Tibial nerve (tissue), 3 donors: Measurements from ENCODE around the gene LRRN2.

Source experiments
- POLR2A ChIP-seq, 2 donors: fragments of 450-650 bp; IDR thresholded peaks; one replicate each; pipeline ENCODE4 v1.6.1; 2017; ENCODE audit warnings: antibody characterized with exemption in 2 of 2, mild to moderate bottlenecking in 2 of 2, moderate library complexity in 2 of 2
- TF ChIP-seq, protein P1 (sequence below), 5 experiments: fragments of 200-600 bp in 3 of 5; fragments of 450-650 bp in 2 of 5; sonication (generic) in 3 of 5; IDR thresholded peaks; one replicate each; pipeline ENCODE4 v1.5.1; 2016 to 2019; ENCODE audit warnings: antibody characterized with exemption in 5 of 5, mild to moderate bottlenecking in 3 of 5, moderate library complexity in 2 of 5

DNA sequence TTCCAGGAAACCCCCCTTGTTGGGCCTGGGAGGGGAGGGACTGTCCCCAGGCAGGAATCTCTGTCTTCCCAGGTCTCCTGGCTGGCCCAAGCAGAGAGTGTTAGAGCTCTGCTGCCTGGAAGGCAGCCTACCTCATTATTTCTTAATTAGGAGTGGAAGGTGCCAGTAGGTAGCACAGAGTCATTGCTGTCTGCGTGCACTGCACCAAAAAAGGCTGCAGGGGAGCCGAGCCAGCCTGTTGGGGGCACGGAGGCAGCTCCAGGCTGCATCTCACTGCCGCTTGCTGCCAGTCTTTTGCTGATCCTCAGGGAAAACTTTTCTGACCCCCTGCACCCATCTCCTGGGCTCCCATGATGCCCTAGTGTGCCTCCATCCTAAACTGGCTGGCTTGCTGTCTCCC lies 58.1 kb downstream of the LRRN2 start:
- TF ChIP-seq, protein P1, sequence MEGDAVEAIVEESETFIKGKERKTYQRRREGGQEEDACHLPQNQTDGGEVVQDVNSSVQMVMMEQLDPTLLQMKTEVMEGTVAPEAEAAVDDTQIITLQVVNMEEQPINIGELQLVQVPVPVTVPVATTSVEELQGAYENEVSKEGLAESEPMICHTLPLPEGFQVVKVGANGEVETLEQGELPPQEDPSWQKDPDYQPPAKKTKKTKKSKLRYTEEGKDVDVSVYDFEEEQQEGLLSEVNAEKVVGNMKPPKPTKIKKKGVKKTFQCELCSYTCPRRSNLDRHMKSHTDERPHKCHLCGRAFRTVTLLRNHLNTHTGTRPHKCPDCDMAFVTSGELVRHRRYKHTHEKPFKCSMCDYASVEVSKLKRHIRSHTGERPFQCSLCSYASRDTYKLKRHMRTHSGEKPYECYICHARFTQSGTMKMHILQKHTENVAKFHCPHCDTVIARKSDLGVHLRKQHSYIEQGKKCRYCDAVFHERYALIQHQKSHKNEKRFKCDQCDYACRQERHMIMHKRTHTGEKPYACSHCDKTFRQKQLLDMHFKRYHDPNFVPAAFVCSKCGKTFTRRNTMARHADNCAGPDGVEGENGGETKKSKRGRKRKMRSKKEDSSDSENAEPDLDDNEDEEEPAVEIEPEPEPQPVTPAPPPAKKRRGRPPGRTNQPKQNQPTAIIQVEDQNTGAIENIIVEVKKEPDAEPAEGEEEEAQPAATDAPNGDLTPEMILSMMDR (IDR thresholded peaks at IDR 0.05) = no peak
- TF ChIP-seq POLR2A (IDR thresholded peaks at IDR 0.05) = no peak
